OCI-LY1 (cell line): Measurements from ENCODE around the gene RAPGEF4.

Experiments
- H2AFZ ChIP-seq: fragments of 200-600 bp; sonication (generic), shearing (Covaris generic); 2 replicates; pipeline ENCODE4 v1.6.0; 2014; ENCODE audit warnings: antibody characterized with exemption, mild to moderate bottlenecking, low read length
- H3F3A ChIP-seq: fragments of 200-600 bp; sonication (generic), shearing (Covaris generic); 2 replicates; pipeline ENCODE4 v1.6.0; 2014; ENCODE audit warnings: mild to moderate bottlenecking, antibody characterized with exemption, low read length, moderate library complexity; ENCODE audit not compliant: insufficient read depth
- H3K27ac ChIP-seq: fragments of 200-600 bp; sonication (generic); 2 replicates; pipeline ENCODE4 v1.5.1; 2014; ENCODE audit warnings: low read length, mixed run types, mild to moderate bottlenecking, low read depth; ENCODE audit not compliant: poor library complexity, severe bottlenecking
- H3K27me3 ChIP-seq: fragments of 200-600 bp; sonication (generic); 2 replicates; pipeline ENCODE4 v1.6.0; 2014; ENCODE audit warnings: antibody characterized with exemption, mild to moderate bottlenecking, low read length, moderate library complexity; ENCODE audit not compliant: insufficient read depth
- H3K36me3 ChIP-seq: fragments of 200-600 bp; sonication (generic); 2 replicates; pipeline ENCODE4 v1.6.1; 2014; ENCODE audit warnings: mild to moderate bottlenecking, antibody characterized with exemption, low read length, moderate library complexity, mixed read lengths; ENCODE audit not compliant: insufficient read depth
- H3K4me1 ChIP-seq: fragments of 200-600 bp; sonication (generic); 2 replicates; pipeline ENCODE4 v1.5.1; 2014; ENCODE audit warnings: mild to moderate bottlenecking, low read length, moderate library complexity; ENCODE audit not compliant: insufficient read depth, severe bottlenecking
- H3K4me2 ChIP-seq: fragments of 200-600 bp; sonication (generic), shearing (Covaris generic); 2 replicates; pipeline ENCODE4 v1.6.1; 2014; ENCODE audit warnings: low read length
- H3K4me3 ChIP-seq: fragments of 200-600 bp; sonication (generic); 2 replicates; pipeline ENCODE4 v1.5.1; 2014; ENCODE audit warnings: low read length, low read depth, mild to moderate bottlenecking, mixed read lengths; ENCODE audit not compliant: poor library complexity, severe bottlenecking
- H3K79me2 ChIP-seq: fragments of 200-600 bp; shearing (Covaris generic); 2 replicates; pipeline ENCODE4 v1.6.1; 2016; ENCODE audit warnings: mixed run types, low read length, mixed read lengths; ENCODE audit not compliant: insufficient read depth
- H3K9ac ChIP-seq: fragments of 200-600 bp; sonication (generic), shearing (Covaris generic); 2 replicates; pipeline ENCODE4 v1.6.1; 2014; ENCODE audit warnings: mild to moderate bottlenecking, low read length, mixed read lengths
- H3K9me2 ChIP-seq: fragments of 200-600 bp; sonication (generic), shearing (Covaris generic); 2 replicates; pipeline ENCODE4 v1.6.1; 2014; ENCODE audit warnings: low read depth, mild to moderate bottlenecking, low read length, mixed read lengths
- H3K9me3 ChIP-seq: fragments of 200-600 bp; shearing (Covaris generic); 2 replicates; pipeline ENCODE4 v1.6.1; 2014; ENCODE audit warnings: low read length, mixed read lengths
- H4K20me1 ChIP-seq: fragments of 200-600 bp; sonication (generic), shearing (Covaris generic); 2 replicates; pipeline ENCODE4 v1.6.0; 2016; ENCODE audit warnings: mild to moderate bottlenecking, low read length; ENCODE audit not compliant: insufficient read depth
- EZH2 ChIP-seq: fragments of 200-600 bp; sonication (generic), shearing (Covaris generic); IDR thresholded peaks from 2 replicates; pipeline ENCODE4 v1.8.0; 2017; ENCODE audit warnings: borderline replicate concordance, mixed run types, mild to moderate bottlenecking, antibody characterized with exemption, low read length, moderate library complexity, mixed read lengths
- TF ChIP-seq, protein P1 (sequence below): fragments of 200-600 bp; sonication (generic), shearing (Covaris generic); IDR thresholded peaks from 2 replicates; pipeline ENCODE4 v1.5.1; 2017; ENCODE audit warnings: mild to moderate bottlenecking, antibody characterized with exemption, low read length, moderate library complexity, mixed read lengths

RAPGEF4 gene

DNA sequence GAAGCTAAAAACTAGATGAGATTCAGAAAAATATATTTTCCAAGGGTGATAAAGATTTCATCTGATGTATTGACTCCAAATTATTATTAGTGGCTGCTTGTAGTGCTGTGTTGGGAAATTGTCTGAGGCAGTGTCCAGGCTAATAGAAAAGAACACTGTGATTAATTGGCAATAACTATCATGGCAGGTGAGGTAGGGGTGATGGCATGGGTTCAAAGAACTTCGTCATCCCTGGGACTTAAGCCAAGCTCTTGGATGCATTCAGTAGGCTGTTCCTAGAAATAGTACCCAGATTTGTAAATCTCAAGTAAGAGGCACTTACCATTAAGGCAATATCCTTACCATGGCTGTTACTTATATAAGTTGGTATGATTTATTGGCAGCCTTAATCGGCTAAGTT is 13.2 kb upstream of the RAPGEF4 start:
- Histone ChIP-seq H3K27me3 (no peaks in the 10 kb centered on the region), H3K4me3 (no peak overlapping the region), H3K9ac (no peak overlapping the region), H3K36me3 (no peaks in the 10 kb centered on the region), H3K79me2 (no peaks in the 10 kb centered on the region), H3K9me3 (no peaks in the 10 kb centered on the region), H3K4me2 (no peak overlapping the region), H3K27ac (no peak overlapping the region), H2AFZ (no peak overlapping the region), H3F3A (no peaks in the 10 kb centered on the region), H3K9me2 (no peaks in the 10 kb centered on the region), H4K20me1 (no peaks in the 10 kb centered on the region), H3K4me1 (no peaks in the 10 kb centered on the region)
- TF ChIP-seq EZH2: no peak
- TF ChIP-seq, protein P1, sequence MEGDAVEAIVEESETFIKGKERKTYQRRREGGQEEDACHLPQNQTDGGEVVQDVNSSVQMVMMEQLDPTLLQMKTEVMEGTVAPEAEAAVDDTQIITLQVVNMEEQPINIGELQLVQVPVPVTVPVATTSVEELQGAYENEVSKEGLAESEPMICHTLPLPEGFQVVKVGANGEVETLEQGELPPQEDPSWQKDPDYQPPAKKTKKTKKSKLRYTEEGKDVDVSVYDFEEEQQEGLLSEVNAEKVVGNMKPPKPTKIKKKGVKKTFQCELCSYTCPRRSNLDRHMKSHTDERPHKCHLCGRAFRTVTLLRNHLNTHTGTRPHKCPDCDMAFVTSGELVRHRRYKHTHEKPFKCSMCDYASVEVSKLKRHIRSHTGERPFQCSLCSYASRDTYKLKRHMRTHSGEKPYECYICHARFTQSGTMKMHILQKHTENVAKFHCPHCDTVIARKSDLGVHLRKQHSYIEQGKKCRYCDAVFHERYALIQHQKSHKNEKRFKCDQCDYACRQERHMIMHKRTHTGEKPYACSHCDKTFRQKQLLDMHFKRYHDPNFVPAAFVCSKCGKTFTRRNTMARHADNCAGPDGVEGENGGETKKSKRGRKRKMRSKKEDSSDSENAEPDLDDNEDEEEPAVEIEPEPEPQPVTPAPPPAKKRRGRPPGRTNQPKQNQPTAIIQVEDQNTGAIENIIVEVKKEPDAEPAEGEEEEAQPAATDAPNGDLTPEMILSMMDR: no peak

DNA sequence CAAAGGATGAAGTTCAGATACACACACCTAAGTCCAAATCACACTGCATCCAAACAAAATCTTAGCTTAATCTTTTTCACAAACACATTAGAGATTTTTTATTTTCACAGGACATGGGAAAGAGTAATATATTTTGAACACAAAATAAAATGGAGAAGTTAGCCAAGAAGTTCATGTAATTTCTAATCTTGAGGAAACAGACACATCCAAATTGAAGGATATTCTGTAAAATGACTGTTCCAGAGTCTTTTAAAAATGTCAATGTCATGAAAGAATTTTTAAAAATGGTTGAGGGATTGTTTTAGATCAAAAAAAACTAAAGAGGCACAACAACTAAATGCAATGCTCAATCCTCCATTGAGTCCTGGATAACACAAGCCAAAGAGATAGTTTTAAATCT is 12.4 kb upstream of the RAPGEF4 start:
- Histone ChIP-seq H3K27me3 (no peaks in the 10 kb centered on the region), H3K27ac (no peak overlapping the region), H4K20me1 (no peaks in the 10 kb centered on the region), H3K4me2 (no peak overlapping the region), H3K9me2 (no peaks in the 10 kb centered on the region), H3K4me1 (no peaks in the 10 kb centered on the region), H3K4me3 (no peak overlapping the region), H3K79me2 (no peaks in the 10 kb centered on the region), H2AFZ (no peak overlapping the region), H3F3A (no peaks in the 10 kb centered on the region), H3K9me3 (no peaks in the 10 kb centered on the region), H3K9ac (no peak overlapping the region), H3K36me3 (no peaks in the 10 kb centered on the region)
- TF ChIP-seq, protein P1: no peak
- TF ChIP-seq EZH2: no peak

DNA sequence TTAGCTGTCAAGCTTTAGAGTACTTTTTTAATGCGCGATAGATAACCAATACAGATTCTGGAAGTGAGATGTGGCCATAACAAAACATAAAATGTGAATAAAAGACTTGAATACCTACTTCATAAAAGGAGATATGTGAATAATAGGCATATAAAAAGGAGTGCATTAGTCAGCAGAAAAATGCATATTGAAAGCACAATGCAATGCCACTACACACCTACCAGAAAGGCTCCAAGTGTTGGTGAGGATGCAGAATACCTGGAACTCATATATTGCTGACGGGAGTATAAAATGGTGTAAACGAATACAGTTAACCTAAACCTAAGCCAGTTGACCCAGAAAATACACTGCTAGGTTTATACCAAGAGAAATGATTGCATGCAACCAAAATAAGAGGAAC is 10.9 kb upstream of the RAPGEF4 start:
- no peak overlapping the region for H3K27ac ChIP-seq
- TF ChIP-seq EZH2: no peak
- TF ChIP-seq, protein P1: no peak
- no peak overlapping the region for H3K9ac ChIP-seq
- H3K79me2 ChIP-seq: no peaks in the 10 kb centered on the region
- no peaks in the 10 kb centered on the region for H3K9me3 ChIP-seq
- H3K27me3 ChIP-seq: no peaks in the 10 kb centered on the region
- H3K9me2 ChIP-seq: no peaks in the 10 kb centered on the region
- H4K20me1 ChIP-seq: no peaks in the 10 kb centered on the region
- H3K4me2 ChIP-seq: no peak overlapping the region
- no peaks in the 10 kb centered on the region for H3F3A ChIP-seq
- H3K4me1 ChIP-seq: no peaks in the 10 kb centered on the region
- no peaks in the 10 kb centered on the region for H3K36me3 ChIP-seq
- H3K4me3 ChIP-seq: no peak overlapping the region
- no peak overlapping the region for H2AFZ ChIP-seq
